SK-N-SH (cell line): Measurements from ENCODE around the gene SPOCK1. TPM values are rescaled to one million over a fixed set of nuclear protein-coding genes. Genes with fewer than 3 reads are reported as not detected.

Source experiments
- CTCF ChIA-PET: fragments of 300-600, 350-600 bp; formaldehyde crosslinking; extraction: SDS; loops from one replicate; lab custom pipeline; 2021; lab: Yijun Ruan, JAX
- POLR2A ChIA-PET: fragments of 350-600 bp; sonication (Branson Sonifier 250); formaldehyde crosslinking; extraction: SDS; loops from one replicate; lab custom pipeline; 2020; ENCODE audit warnings: antibody characterized with exemption, inconsistent platforms; lab: Yijun Ruan, JAX
- DNase-seq: peaks from one replicate; pipeline ENCODE4 v3.0.0; 2012
- H2AFZ ChIP-seq: fragments of 200-600 bp; sonication (generic); 2 replicates; pipeline ENCODE4 v1.8.1; 2016; ENCODE audit warnings: antibody characterized with exemption, mild to moderate bottlenecking, low read depth
- H3F3A ChIP-seq: fragments of 200-600 bp; sonication (generic); replicated peaks from 2 replicates; pipeline ENCODE3; 2016; ENCODE audit warnings: antibody characterized with exemption, mild to moderate bottlenecking; ENCODE audit not compliant: insufficient read depth
- H3K27ac ChIP-seq, 2 experiments: fragments of 200-500 bp in 1 of 2; fragments of 200-600 bp in 1 of 2; sonication (Bioruptor generic) in 1 of 2; sonication (generic), shearing (Covaris generic) in 1 of 2; 2 replicates each; pipeline versions ENCODE4 v1.5.1 to v1.6.1; 2014 to 2016; ENCODE audit warnings: low read depth in 2 of 2, inconsistent platforms in 1 of 2, low read length in 1 of 2, mild to moderate bottlenecking in 1 of 2, mixed read lengths in 1 of 2
- H3K27me3 ChIP-seq: fragments of 200-600 bp; sonication (generic), shearing (Covaris generic); 2 replicates; pipeline ENCODE4 v1.6.1; 2016; ENCODE audit warnings: mixed run types; ENCODE audit not compliant: insufficient read depth
- H3K36me3 ChIP-seq, 2 experiments: fragments of 200-500 bp in 1 of 2; fragments of 200-600 bp in 1 of 2; sonication (Bioruptor generic) in 1 of 2; sonication (generic) in 1 of 2; replicated peaks in 1 of 2; 2 replicates each; pipeline versions ENCODE3 to v1.5.1; 2014 to 2016; ENCODE audit warnings: low read length in 1 of 2, mild to moderate bottlenecking in 1 of 2; ENCODE audit not compliant: insufficient read depth in 2 of 2, control insufficient read depth in 1 of 2
- H3K4me1 ChIP-seq, 2 experiments: fragments of 200-500 bp in 1 of 2; fragments of 200-600 bp in 1 of 2; sonication (Bioruptor generic) in 1 of 2; sonication (generic), shearing (Covaris generic) in 1 of 2; 2 replicates each; pipeline versions ENCODE4 v1.5.1 to v1.6.1; 2014 to 2016; ENCODE audit warnings: low read depth in 1 of 2, low read length in 1 of 2, mixed run types in 1 of 2; ENCODE audit not compliant: insufficient read depth in 2 of 2, control insufficient read depth in 1 of 2
- H3K4me2 ChIP-seq: fragments of 200-600 bp; sonication (generic), shearing (Covaris generic); 2 replicates; pipeline ENCODE4 v1.6.1; 2017; ENCODE audit warnings: mixed run types
- H3K4me3 ChIP-seq, 2 experiments: fragments of 200-500 bp in 1 of 2; fragments of 200-600 bp in 1 of 2; sonication (Bioruptor generic) in 1 of 2; sonication (generic), shearing (Covaris generic) in 1 of 2; 2 replicates each; pipeline versions ENCODE4 v1.5.1 to v1.8.1; 2014 to 2016; ENCODE audit warnings: low read depth in 2 of 2, inconsistent platforms in 1 of 2, low read length in 1 of 2, mild to moderate bottlenecking in 1 of 2, mixed read lengths in 1 of 2, moderate library complexity in 1 of 2
- H3K79me2 ChIP-seq: fragments of 200-600 bp; sonication (generic); 2 replicates; pipeline ENCODE4 v1.8.1; 2017; ENCODE audit warnings: mild to moderate bottlenecking; ENCODE audit not compliant: insufficient read depth
- H3K9ac ChIP-seq: fragments of 200-600 bp; sonication (generic); 2 replicates; pipeline ENCODE4 v1.6.1; 2017; ENCODE audit warnings: mixed run types
- H3K9me2 ChIP-seq: fragments of 200-600 bp; sonication (generic); 2 replicates; pipeline ENCODE4 v1.6.1; 2017; ENCODE audit warnings: mixed run types
- H3K9me3 ChIP-seq: fragments of 200-600 bp; sonication (generic); 2 replicates; pipeline ENCODE4 v1.6.1; 2017; ENCODE audit warnings: mixed run types, mild to moderate bottlenecking, moderate library complexity
- H4K20me1 ChIP-seq: fragments of 200-600 bp; sonication (generic); 2 replicates; pipeline ENCODE4 v1.6.1; 2017; ENCODE audit warnings: mild to moderate bottlenecking, mixed run types; ENCODE audit not compliant: insufficient read depth
- CHD2 ChIP-seq: fragments of 150-350 bp; IDR thresholded peaks from 2 replicates; pipeline ENCODE4 v1.6.1; 2018; ENCODE audit warnings: low read length; ENCODE audit not compliant: partially characterized antibody
- EP300 ChIP-seq, 2 experiments: IDR thresholded peaks; 2 replicates each; pipeline versions ENCODE4 v1.4.0 to v1.6.1; 2012; ENCODE audit warnings: borderline replicate concordance in 1 of 2, low read depth in 1 of 2, low read length in 1 of 2
- EZH2phosphoT487 ChIP-seq: fragments of 200-600 bp; sonication (generic); IDR thresholded peaks from 2 replicates; pipeline ENCODE4 v1.6.1; 2017; ENCODE audit warnings: low read depth, mixed run types, mild to moderate bottlenecking, antibody characterized with exemption, moderate library complexity, borderline replicate concordance
- FOSL2 ChIP-seq: IDR thresholded peaks from 2 replicates; pipeline ENCODE4 v1.4.0; 2012; ENCODE audit warnings: low read depth, mild to moderate bottlenecking, moderate library complexity, borderline replicate concordance
- GABPA ChIP-seq: IDR thresholded peaks from 2 replicates; pipeline ENCODE4 v1.4.0; 2012; ENCODE audit warnings: low read depth, mild to moderate bottlenecking
- GATA2 ChIP-seq: sonication (generic); formaldehyde crosslinking; IDR thresholded peaks from 2 replicates; pipeline ENCODE4 v1.5.0; 2020; ENCODE audit warnings: mild to moderate bottlenecking, missing genetic modification reagents
- IRF3 ChIP-seq: fragments of 150-350 bp; IDR thresholded peaks from 2 replicates; pipeline ENCODE4 v1.6.1; 2016; ENCODE audit warnings: mild to moderate bottlenecking, low read depth, low read length
- JUND ChIP-seq: IDR thresholded peaks from 2 replicates; pipeline ENCODE4 v1.4.0; 2012
- MXI1 ChIP-seq: IDR thresholded peaks from 2 replicates; pipeline ENCODE4 v1.6.1; 2012; ENCODE audit warnings: mild to moderate bottlenecking, low read depth, low read length, improper control_type of control experiment
- NRF1 ChIP-seq: IDR thresholded peaks from 2 replicates; pipeline ENCODE4 v1.6.1; 2012; ENCODE audit warnings: low read depth, mild to moderate bottlenecking, low read length
- RXRA ChIP-seq: IDR thresholded peaks from 2 replicates; pipeline ENCODE4 v1.4.0; 2012; ENCODE audit warnings: low read depth, mild to moderate bottlenecking, borderline replicate concordance
- SMC3 ChIP-seq: IDR thresholded peaks from 2 replicates; pipeline ENCODE4 v1.6.1; 2012; ENCODE audit warnings: low read depth, low read length, improper control_type of control experiment
- TAF1 ChIP-seq: IDR thresholded peaks from 2 replicates; pipeline ENCODE4 v1.6.1; 2012; ENCODE audit warnings: low read depth, mild to moderate bottlenecking, low read length, moderate library complexity, borderline replicate concordance
- TCF12 ChIP-seq: IDR thresholded peaks from 2 replicates; pipeline ENCODE4 v1.4.0; 2012
- YY1 ChIP-seq: IDR thresholded peaks from 2 replicates; pipeline ENCODE4 v1.4.0; 2012; ENCODE audit warnings: low read depth, mild to moderate bottlenecking
- WGBS: methylation state at CpG from one replicate; pipeline ENCODE4 v1.1.6; 2017; ENCODE audit warnings: low lambda C conversion rate; 5-methylcytosine and 5-hydroxymethylcytosine counted together
- polyA plus RNA-seq, 3 experiments: library from polyadenylated mRNA; depleted of rRNA; stranded (reverse); fragments of >200 nt; gene quantifications; 2 replicates each; pipeline ENCODE4 v1.2.3, GENCODE V29; 2012
- TF ChIP-seq, protein P1 (sequence below): IDR thresholded peaks from 2 replicates; pipeline ENCODE4 v1.4.0; 2012; ENCODE audit warnings: low read depth, borderline replicate concordance
- TF ChIP-seq, protein P2 (sequence below): IDR thresholded peaks from 2 replicates; pipeline ENCODE4 v1.6.1; 2012; ENCODE audit warnings: mild to moderate bottlenecking, low read depth, low read length, moderate library complexity

SPOCK1 gene
- polyA plus RNA-seq, 1 of the 3 experiments (the other 2 are of a cell fraction) = 11.3 TPM

DNA sequence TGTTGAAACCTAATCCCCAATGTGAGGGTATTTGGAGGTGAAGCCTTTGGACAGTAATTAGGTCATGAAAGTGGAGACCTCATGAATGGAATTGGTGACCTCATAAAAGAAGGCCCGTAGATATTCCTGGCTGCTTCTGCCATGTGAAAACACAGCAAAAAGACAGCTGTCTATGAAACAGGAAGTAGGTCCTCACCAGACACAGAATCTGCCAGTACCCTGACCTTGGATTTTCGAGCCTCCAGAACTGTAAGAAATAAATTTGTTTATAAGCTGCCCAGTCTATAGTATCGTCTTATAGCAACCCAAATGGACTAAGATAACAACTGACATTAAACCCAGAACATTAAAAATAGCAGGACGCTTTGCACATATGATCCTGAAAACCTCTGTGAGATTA lies 371.1 kb downstream of the SPOCK1 start:
- no peaks in the 10 kb centered on the region for H3K79me2 ChIP-seq

DNA sequence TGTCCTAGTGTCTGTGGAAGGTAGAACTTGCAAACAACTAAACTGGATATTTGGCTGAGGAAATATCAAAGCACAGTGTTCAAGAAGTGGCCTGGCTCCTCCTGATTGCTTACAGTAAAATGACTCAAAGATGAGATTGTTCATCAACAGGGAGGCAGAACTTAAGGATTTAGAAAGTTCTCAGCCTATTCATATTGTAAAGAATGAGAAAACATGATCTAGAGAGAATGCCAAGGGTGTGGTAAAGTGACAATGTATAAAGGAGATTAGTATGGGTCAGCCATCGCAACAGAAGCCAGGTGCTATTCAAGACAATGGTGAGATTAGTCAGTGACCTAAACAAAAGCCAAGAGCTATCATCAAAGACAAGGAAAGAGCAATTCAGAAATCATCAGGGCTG lies 372.3 kb downstream of the SPOCK1 start:
- Histone ChIP-seq H2AFZ (no peak overlapping the region), H3K4me1 (peaks cover 0 to 3% of the 10 kb centered on the region in 2 experiments; a peak in 1 of 4 replicates), H3K27me3 (no peaks in the 10 kb centered on the region), H3K9ac (no peak overlapping the region), H3K4me2 (no peak overlapping the region), H3K27ac (no peak overlapping the region), H3F3A (no peaks in the 10 kb centered on the region), H3K9me3 (no peaks in the 10 kb centered on the region), H3K79me2 (no peaks in the 10 kb centered on the region; the same call in 1 of the 2 replicates), H3K4me3 (no peak overlapping the region), H4K20me1 (no peaks in the 10 kb centered on the region), H3K36me3 (no peaks in the 10 kb centered on the region), H3K9me2 (no peaks in the 10 kb centered on the region)
- ChIA-PET POLR2A (no interaction called here), CTCF (no interaction called here)
- DNase-seq = no peak
- WGBS = 67% methylated on average over 1 of the region's 1 CpG
- TF ChIP-seq JUND = no peak
- no peak for TF ChIP-seq SMC3
- no peak for TF ChIP-seq FOSL2
- no peak for TF ChIP-seq NRF1
- no peak for TF ChIP-seq IRF3
- TF ChIP-seq, protein P1, sequence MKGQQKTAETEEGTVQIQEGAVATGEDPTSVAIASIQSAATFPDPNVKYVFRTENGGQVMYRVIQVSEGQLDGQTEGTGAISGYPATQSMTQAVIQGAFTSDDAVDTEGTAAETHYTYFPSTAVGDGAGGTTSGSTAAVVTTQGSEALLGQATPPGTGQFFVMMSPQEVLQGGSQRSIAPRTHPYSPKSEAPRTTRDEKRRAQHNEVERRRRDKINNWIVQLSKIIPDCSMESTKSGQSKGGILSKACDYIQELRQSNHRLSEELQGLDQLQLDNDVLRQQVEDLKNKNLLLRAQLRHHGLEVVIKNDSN = no peak
- TF ChIP-seq GABPA = no peak
- TF ChIP-seq CHD2 = no peak
- no peak for TF ChIP-seq TCF12
- TF ChIP-seq EP300 (IDR thresholded peaks at IDR 0.05; ENCODE audit: borderline replicate concordance in 1 of 2, low read depth in 1 of 2, low read length in 1 of 2) = no peak
- no peak for TF ChIP-seq GATA2 (CRISPR knock-in tag)
- no peak for TF ChIP-seq MXI1
- TF ChIP-seq, protein P2, sequence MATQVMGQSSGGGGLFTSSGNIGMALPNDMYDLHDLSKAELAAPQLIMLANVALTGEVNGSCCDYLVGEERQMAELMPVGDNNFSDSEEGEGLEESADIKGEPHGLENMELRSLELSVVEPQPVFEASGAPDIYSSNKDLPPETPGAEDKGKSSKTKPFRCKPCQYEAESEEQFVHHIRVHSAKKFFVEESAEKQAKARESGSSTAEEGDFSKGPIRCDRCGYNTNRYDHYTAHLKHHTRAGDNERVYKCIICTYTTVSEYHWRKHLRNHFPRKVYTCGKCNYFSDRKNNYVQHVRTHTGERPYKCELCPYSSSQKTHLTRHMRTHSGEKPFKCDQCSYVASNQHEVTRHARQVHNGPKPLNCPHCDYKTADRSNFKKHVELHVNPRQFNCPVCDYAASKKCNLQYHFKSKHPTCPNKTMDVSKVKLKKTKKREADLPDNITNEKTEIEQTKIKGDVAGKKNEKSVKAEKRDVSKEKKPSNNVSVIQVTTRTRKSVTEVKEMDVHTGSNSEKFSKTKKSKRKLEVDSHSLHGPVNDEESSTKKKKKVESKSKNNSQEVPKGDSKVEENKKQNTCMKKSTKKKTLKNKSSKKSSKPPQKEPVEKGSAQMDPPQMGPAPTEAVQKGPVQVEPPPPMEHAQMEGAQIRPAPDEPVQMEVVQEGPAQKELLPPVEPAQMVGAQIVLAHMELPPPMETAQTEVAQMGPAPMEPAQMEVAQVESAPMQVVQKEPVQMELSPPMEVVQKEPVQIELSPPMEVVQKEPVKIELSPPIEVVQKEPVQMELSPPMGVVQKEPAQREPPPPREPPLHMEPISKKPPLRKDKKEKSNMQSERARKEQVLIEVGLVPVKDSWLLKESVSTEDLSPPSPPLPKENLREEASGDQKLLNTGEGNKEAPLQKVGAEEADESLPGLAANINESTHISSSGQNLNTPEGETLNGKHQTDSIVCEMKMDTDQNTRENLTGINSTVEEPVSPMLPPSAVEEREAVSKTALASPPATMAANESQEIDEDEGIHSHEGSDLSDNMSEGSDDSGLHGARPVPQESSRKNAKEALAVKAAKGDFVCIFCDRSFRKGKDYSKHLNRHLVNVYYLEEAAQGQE = no peak
- no peak for TF ChIP-seq YY1

More for the DNA sequence above, 371.1 kb downstream of the SPOCK1 start:
- Histone ChIP-seq H3K4me1 (no peaks in the 10 kb centered on the region), H3K4me3 (no peak overlapping the region), H3F3A (no peaks in the 10 kb centered on the region)
- DNase-seq = no peak
- TF ChIP-seq TAF1 = no peak
- no peak for TF ChIP-seq TCF12
- TF ChIP-seq RXRA = no peak
- TF ChIP-seq EZH2phosphoT487 = no peak
- TF ChIP-seq, protein P2 = no peak
- TF ChIP-seq, all 33 proteins: peak for 0
- ChIA-PET POLR2A (no interaction called here), CTCF (no interaction called here)
- Histone ChIP-seq H3K9me3 (no peaks in the 10 kb centered on the region), H3K4me2 (no peak overlapping the region), H4K20me1 (no peaks in the 10 kb centered on the region), H3K27ac (no peak overlapping the region), H3K9me2 (no peaks in the 10 kb centered on the region), H3K9ac (no peak overlapping the region), H3K36me3 (no peaks in the 10 kb centered on the region), H3K27me3 (no peaks in the 10 kb centered on the region), H2AFZ (no peak overlapping the region)
- WGBS = 50% methylated on average over 4 of the region's 4 CpGs
